ENCODE data around the gene DHX58.
A peak's percentile ranks its signal among the peaks of the same experiment; 100 is the strongest.
"Not testable (repeated sequence)": the region's sequence is repeated elsewhere in the genome, so short reads cannot be mapped to it uniquely, and the experiment has no call there.

Gene DHX58

GRCh38 chr17:42112552-42113176, at the start of gene DHX58:
Gene DHX58, minus strand, starts transcription at chr17:42112714. Its CDS starts 822 bp downstream, at chr17:42111892.
- DNase-seq: peak; percentile 73

GRCh38 chr17:42160531-42160910, 48.0 kb upstream of the DHX58 start:
- no peak for DNase-seq

GRCh38 chr17:42159796-42160530, 47.4 kb upstream of the DHX58 start:
- DNase-seq: no peak

- DNase-seq: no peak
Measured at GRCh38 chr17:42155614-42156045, 43.1 kb upstream of the DHX58 start.

- no peak for DNase-seq
Measured at GRCh38 chr17:42153919-42154742, 41.6 kb upstream of the DHX58 start.

- no peak for DNase-seq
Measured at GRCh38 chr17:42146911-42147607, 34.5 kb upstream of the DHX58 start.

- DNase-seq: not testable (repeated sequence)
Measured at GRCh38 chr17:42143138-42143537, 30.6 kb upstream of the DHX58 start.

- DNase-seq: no peak
Measured at GRCh38 chr17:42142371-42142896, 29.9 kb upstream of the DHX58 start.

GRCh38 chr17:42141382-42141781, 28.9 kb upstream of the DHX58 start:
- no peak for DNase-seq

GRCh38 chr17:42140690-42141089, 28.2 kb upstream of the DHX58 start:
- not testable (repeated sequence) for DNase-seq

- DNase-seq: no peak
Measured at GRCh38 chr17:42138749-42139492, 26.4 kb upstream of the DHX58 start.

GRCh38 chr17:42136654-42137051, 24.1 kb upstream of the DHX58 start:
- DNase-seq: no peak

GRCh38 chr17:42135664-42136653, 23.4 kb upstream of the DHX58 start:
- DNase-seq: no peak

GRCh38 chr17:42135151-42135550, 22.6 kb upstream of the DHX58 start:
- no peak for DNase-seq

- DNase-seq: peak; percentile 44
Measured at GRCh38 chr17:42133461-42134041, 21.0 kb upstream of the DHX58 start.

GRCh38 chr17:42132941-42133340, 20.4 kb upstream of the DHX58 start:
- DNase-seq: no peak

GRCh38 chr17:42131981-42132432, 19.5 kb upstream of the DHX58 start:
- no peak for DNase-seq

GRCh38 chr17:42131232-42131631, 18.7 kb upstream of the DHX58 start:
- no peak for DNase-seq

GRCh38 chr17:42130310-42130936, 17.9 kb upstream of the DHX58 start:
- DNase-seq: no peak
